Measurements from ENCODE around the gene XPO1.

- TF ChIP-seq, protein P1, sequence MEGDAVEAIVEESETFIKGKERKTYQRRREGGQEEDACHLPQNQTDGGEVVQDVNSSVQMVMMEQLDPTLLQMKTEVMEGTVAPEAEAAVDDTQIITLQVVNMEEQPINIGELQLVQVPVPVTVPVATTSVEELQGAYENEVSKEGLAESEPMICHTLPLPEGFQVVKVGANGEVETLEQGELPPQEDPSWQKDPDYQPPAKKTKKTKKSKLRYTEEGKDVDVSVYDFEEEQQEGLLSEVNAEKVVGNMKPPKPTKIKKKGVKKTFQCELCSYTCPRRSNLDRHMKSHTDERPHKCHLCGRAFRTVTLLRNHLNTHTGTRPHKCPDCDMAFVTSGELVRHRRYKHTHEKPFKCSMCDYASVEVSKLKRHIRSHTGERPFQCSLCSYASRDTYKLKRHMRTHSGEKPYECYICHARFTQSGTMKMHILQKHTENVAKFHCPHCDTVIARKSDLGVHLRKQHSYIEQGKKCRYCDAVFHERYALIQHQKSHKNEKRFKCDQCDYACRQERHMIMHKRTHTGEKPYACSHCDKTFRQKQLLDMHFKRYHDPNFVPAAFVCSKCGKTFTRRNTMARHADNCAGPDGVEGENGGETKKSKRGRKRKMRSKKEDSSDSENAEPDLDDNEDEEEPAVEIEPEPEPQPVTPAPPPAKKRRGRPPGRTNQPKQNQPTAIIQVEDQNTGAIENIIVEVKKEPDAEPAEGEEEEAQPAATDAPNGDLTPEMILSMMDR (conservative IDR thresholded peaks at IDR 0.05 in 1 of 2, IDR thresholded peaks at IDR 0.05 in 1 of 2; ENCODE audit: low read depth in 1 of 2, low read length in 2 of 2) = no peak
- TF ChIP-seq EZH2 (IDR thresholded peaks at IDR 0.05; ENCODE audit: low read length, missing control alignments) = no peak
Measured at GRCh38 chr2:61535449-61535848, 2.7 kb downstream of the XPO1 start.

All from fibroblast of lung (primary cell).